GM12891 (cell line): Measurements from ENCODE around the gene RNF150.

ENCODE experiments used
- POLR2A ChIP-seq: IDR thresholded peaks from 2 replicates; pipeline ENCODE4 v1.6.1; 2011; ENCODE audit warnings: low read depth, low read length, control low read depth
- POLR2AphosphoS5 ChIP-seq: IDR thresholded peaks from 2 replicates; pipeline ENCODE4 v1.6.1; 2011; ENCODE audit warnings: low read depth, low read length, control low read depth
- TAF1 ChIP-seq: IDR thresholded peaks from 2 replicates; pipeline ENCODE4 v1.6.1; 2011; ENCODE audit warnings: low read depth, low read length, control low read depth

DNA sequence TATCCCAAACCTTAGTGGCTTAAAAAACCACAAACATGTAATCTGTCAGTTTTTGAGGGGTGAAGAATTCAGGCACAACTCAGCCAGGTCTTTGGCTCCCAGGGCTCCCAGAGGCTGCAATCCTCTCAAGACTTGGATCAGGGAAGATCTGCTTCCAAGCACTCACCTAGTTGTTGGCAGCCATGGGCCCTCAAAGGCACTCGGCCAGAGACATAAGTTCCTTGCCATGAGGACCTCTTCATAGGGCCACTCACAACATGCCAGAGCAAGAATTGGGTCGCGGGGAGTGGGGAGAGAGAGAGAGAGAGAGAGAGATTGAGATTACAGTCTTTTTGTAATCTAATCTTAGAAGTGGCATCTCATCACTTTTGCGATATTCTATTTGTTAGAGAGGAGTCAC, 300.0 kb downstream of the RNF150 start:
- no peak for TF ChIP-seq POLR2A
- TF ChIP-seq POLR2AphosphoS5, result no peak
- TF ChIP-seq TAF1, result no peak
